ENCODE data around the gene AK5.

AK5 gene

DNA sequence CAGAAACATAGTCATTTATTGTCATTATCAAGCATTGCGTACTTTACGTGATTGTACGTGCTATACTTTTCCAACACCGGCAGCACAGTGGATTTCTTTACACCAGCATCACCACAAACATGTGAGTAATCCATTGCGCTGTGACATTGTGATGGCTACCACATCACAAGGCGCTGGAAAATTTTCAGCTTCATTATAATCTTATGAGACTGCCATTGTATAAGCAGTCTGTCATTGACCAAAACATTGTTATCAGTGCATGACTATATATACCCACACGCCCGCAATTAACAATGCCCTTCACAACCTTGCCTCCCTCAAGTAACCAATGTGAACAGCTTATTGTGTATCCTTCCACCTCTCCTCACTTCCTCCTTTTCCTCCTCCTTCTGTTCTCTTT lies 263.0 kb downstream of the AK5 start:
- ChIA-PET POLR2A (no interaction called here), CTCF (interaction anchor here (1.7 to 4.7 kb wide), 3 partner anchors 11 to 17 kb away, joined by 4 to 33 read pairs (median 8); no protein-coding TSS in a partner anchor)
- TF ChIP-seq, protein P1, sequence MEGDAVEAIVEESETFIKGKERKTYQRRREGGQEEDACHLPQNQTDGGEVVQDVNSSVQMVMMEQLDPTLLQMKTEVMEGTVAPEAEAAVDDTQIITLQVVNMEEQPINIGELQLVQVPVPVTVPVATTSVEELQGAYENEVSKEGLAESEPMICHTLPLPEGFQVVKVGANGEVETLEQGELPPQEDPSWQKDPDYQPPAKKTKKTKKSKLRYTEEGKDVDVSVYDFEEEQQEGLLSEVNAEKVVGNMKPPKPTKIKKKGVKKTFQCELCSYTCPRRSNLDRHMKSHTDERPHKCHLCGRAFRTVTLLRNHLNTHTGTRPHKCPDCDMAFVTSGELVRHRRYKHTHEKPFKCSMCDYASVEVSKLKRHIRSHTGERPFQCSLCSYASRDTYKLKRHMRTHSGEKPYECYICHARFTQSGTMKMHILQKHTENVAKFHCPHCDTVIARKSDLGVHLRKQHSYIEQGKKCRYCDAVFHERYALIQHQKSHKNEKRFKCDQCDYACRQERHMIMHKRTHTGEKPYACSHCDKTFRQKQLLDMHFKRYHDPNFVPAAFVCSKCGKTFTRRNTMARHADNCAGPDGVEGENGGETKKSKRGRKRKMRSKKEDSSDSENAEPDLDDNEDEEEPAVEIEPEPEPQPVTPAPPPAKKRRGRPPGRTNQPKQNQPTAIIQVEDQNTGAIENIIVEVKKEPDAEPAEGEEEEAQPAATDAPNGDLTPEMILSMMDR (IDR thresholded peaks at IDR 0.05; ENCODE audit: control extremely low read depth, extremely low read depth, low read depth, missing control alignments) = no peak
- DNase-seq (ENCODE audit: extremely low spot score) = no peak

DNA sequence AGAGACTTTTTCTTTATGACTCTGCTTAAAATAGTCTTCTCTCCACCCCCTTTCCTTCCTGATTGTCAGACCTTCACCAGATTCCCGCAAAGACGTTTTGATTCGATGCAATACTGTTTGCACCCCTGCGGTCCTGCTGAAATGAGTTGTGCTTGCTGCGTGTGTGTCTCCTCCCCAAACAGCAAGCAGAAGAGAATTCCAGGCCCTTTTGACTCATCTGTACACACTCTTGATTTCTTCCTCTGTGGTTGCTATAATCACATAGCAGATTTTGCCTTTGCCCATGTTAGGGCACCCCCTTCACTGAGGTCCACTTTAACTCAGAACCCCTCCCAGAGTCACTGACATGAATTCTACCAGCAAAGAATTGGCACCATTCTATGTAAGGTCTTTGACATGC lies 264.2 kb downstream of the AK5 start:
- no peak for DNase-seq (ENCODE audit: extremely low spot score)
- CTCF ChIA-PET = interaction anchor here (4.7 kb wide), 1 partner anchor 12 kb away, joined by 33 read pairs; no protein-coding TSS in a partner anchor
- TF ChIP-seq, protein P1 (IDR thresholded peaks at IDR 0.05; ENCODE audit: control extremely low read depth, extremely low read depth, low read depth, missing control alignments) = no peak
- POLR2A ChIA-PET = no interaction called here

DNA sequence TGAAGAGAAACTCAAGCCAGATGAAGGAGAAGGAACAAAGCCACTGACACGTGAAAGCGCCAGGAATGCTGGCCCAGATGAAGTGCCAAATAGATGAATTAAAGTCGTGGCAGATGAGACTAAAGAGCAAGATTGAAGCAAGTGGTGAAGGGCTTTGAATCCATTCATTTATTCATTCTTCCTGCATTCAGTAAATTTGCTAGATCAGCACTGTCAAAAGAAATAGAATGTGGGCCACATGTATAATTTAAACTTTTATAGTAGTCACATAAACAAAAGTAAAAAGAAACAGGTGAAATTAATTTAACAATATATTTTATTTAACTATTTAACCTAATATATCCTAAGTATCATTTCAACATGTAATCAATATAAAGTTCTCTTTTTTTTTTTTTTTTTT lies 265.1 kb downstream of the AK5 start:
- DNase-seq (ENCODE audit: extremely low spot score) = no peak
- TF ChIP-seq, protein P1 (IDR thresholded peaks at IDR 0.05; ENCODE audit: control extremely low read depth, extremely low read depth, low read depth, missing control alignments) = no peak
- POLR2A ChIA-PET = no interaction called here
- CTCF ChIA-PET = no interaction called here

DNA sequence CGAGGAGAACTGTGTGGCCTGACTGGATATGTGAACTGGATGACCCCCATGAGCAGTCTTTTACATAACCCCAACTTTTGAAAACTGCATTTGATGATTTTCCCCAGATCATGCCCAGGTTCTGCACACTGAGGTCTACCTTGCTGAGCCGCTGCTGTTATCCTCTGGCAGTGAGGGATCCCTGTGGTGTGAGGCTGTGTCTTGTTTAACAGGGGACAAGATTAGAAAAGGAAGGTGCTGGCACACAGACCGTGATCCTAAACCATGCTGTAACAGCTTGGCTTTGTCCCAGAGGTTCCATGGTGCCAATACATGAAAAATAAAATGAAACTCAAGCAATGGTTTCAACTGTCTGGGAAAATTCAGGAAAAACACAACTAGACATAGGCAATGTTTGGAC lies 266.5 kb downstream of the AK5 start:
- CTCF ChIA-PET = interaction anchor here (2.4 kb wide), 1 partner anchor 13 kb away, joined by 5 read pairs; no protein-coding TSS in a partner anchor
- TF ChIP-seq, protein P1 (IDR thresholded peaks at IDR 0.05; ENCODE audit: control extremely low read depth, extremely low read depth, low read depth, missing control alignments) = no peak
- DNase-seq (ENCODE audit: extremely low spot score) = no peak
- POLR2A ChIA-PET = no interaction called here

DNA sequence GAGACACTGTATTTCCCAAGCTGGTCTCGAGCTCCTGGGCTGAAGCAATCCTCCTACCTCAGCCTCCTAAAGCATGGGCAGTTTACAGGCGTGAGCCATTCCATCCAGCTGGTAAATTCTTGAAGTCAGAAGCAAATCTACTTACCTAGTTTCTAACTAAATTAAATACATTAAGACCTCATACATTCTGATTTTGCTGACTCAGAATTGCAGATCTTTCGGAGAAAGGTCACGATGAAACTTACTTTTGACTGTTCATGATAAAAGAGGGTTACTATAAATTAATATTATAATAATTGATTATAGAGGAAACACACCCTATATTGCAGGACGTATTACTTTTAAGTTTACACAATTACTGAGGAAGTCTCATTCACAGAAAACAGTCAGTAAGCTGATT lies 268.3 kb downstream of the AK5 start:
- ChIA-PET POLR2A (no interaction called here), CTCF (interaction anchor here (0.8 to 2.4 kb wide), 4 partner anchors 10 to 38 kb away, joined by 3 to 9 read pairs (median 4); no protein-coding TSS in a partner anchor)
- TF ChIP-seq, protein P1 (IDR thresholded peaks at IDR 0.05; ENCODE audit: control extremely low read depth, extremely low read depth, low read depth, missing control alignments) = no peak
- DNase-seq (ENCODE audit: extremely low spot score) = no peak

DNA sequence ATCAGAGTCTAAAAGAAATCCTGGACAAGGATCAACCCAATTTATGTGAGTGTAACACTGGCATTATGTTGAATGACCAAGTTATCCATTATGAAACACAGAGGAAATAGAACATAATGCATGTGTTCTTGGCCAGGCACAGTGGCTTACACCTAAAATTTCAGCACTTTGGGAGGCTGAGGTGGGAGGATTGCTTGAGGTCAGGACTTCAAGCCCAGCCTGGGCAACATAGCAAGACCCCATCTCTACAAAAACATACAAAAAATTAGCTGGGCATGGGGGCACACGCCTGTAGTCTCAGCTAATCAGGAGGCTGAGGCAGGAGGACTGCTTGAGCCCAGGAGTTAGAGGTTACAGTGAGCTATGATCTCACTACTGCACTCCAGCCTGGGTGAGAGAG lies 270.8 kb downstream of the AK5 start:
- CTCF ChIA-PET = no interaction called here
- no peak for DNase-seq (ENCODE audit: extremely low spot score)
- POLR2A ChIA-PET = no interaction called here
- TF ChIP-seq, protein P1 (IDR thresholded peaks at IDR 0.05; ENCODE audit: control extremely low read depth, extremely low read depth, low read depth, missing control alignments) = no peak
